Loucy (cell line): ENCODE data around the gene CSAG2.
"Not testable (repeated sequence)": the region's sequence is repeated elsewhere in the genome, so short reads cannot be mapped to it uniquely, and the experiment has no call there.

Source experiments
- H2AFZ ChIP-seq: fragments of 200-600 bp; sonication (generic); 2 replicates; pipeline ENCODE4 v1.6.0; 2016; ENCODE audit warnings: antibody characterized with exemption, mild to moderate bottlenecking, low read length, moderate library complexity
- H3F3A ChIP-seq: fragments of 200-600 bp; 2 replicates; pipeline ENCODE4 v1.6.0; 2016; ENCODE audit warnings: antibody characterized with exemption, low read depth, mild to moderate bottlenecking
- H3K27me3 ChIP-seq: fragments of 200-600 bp; sonication (generic); 2 replicates; pipeline ENCODE4 v1.6.1; 2014; ENCODE audit warnings: low read length, mild to moderate bottlenecking; ENCODE audit not compliant: insufficient read depth, poor library complexity, severe bottlenecking
- H3K36me3 ChIP-seq: fragments of 200-600 bp; sonication (generic); 2 replicates; pipeline ENCODE4 v1.6.1; 2016; ENCODE audit warnings: low read length; ENCODE audit not compliant: insufficient read depth
- H3K4me1 ChIP-seq: fragments of 200-600 bp; sonication (generic); 2 replicates; pipeline ENCODE4 v1.5.1; 2014; ENCODE audit warnings: low read length, mild to moderate bottlenecking; ENCODE audit not compliant: insufficient read depth, poor library complexity, severe bottlenecking
- H3K4me2 ChIP-seq: fragments of 200-600 bp; sonication (generic); 2 replicates; pipeline ENCODE4 v1.6.0; 2014; ENCODE audit warnings: antibody characterized with exemption, low read length, low read depth, mild to moderate bottlenecking; ENCODE audit not compliant: poor library complexity, severe bottlenecking
- H3K4me3 ChIP-seq: fragments of 200-600 bp; sonication (generic); 2 replicates; pipeline ENCODE4 v1.5.1; 2014; ENCODE audit warnings: low read length, mild to moderate bottlenecking, mixed read lengths; ENCODE audit not compliant: poor library complexity, severe bottlenecking
- H3K79me2 ChIP-seq: fragments of 200-600 bp; sonication (generic); 2 replicates; pipeline ENCODE4 v1.6.1; 2014; ENCODE audit warnings: low read length; ENCODE audit not compliant: insufficient read depth
- H3K9ac ChIP-seq: fragments of 200-600 bp; sonication (generic); 2 replicates; pipeline ENCODE4 v1.6.0; 2014; ENCODE audit warnings: mild to moderate bottlenecking, low read depth, low read length, moderate library complexity; ENCODE audit not compliant: poor library complexity, severe bottlenecking
- H3K9me2 ChIP-seq: fragments of 200-600 bp; sonication (generic); replicated peaks from 2 replicates; pipeline ENCODE4 v1.6.1; 2016; ENCODE audit warnings: low read depth, low read length, mixed read lengths
- H3K9me3 ChIP-seq: fragments of 200-600 bp; sonication (generic); 2 replicates; pipeline ENCODE4 v1.6.1; 2014; ENCODE audit warnings: mild to moderate bottlenecking, antibody characterized with exemption, low read length, low read depth; ENCODE audit not compliant: insufficient read depth
- H4K20me1 ChIP-seq: fragments of 200-600 bp; sonication (generic); 2 replicates; pipeline ENCODE4 v1.6.0; 2014; ENCODE audit warnings: antibody characterized with exemption, low read length, mild to moderate bottlenecking; ENCODE audit not compliant: insufficient read depth, poor library complexity, severe bottlenecking
- CTCF ChIP-seq: fragments of 200-600 bp; sonication (generic); conservative IDR thresholded peaks from 2 replicates; pipeline ENCODE4 v1.5.1; 2014; ENCODE audit warnings: mild to moderate bottlenecking, antibody characterized with exemption, low read length
- EZH2phosphoT487 ChIP-seq: fragments of 200-600 bp; IDR thresholded peaks from 2 replicates; pipeline ENCODE4 v1.6.1; 2018; ENCODE audit warnings: antibody characterized with exemption, mild to moderate bottlenecking, moderate library complexity, borderline replicate concordance

CSAG2 gene

GRCh38 chrX:152735860-152736511, 26.9 kb upstream of the CSAG2 start:
- H3F3A ChIP-seq = no peaks in the 10 kb centered on the region

GRCh38 chrX:152735101-152735500, 26.0 kb upstream of the CSAG2 start:
- no peaks in the 10 kb centered on the region for H3F3A ChIP-seq
- no peak overlapping the region for H3K4me2 ChIP-seq
- no peaks in the 10 kb centered on the region for H4K20me1 ChIP-seq
- no peaks in the 10 kb centered on the region for H3K27me3 ChIP-seq
- H2AFZ ChIP-seq = no peak overlapping the region
- H3K4me3 ChIP-seq = no peak overlapping the region
- H3K9me2 ChIP-seq = no peaks in the 10 kb centered on the region
- H3K36me3 ChIP-seq = no peaks in the 10 kb centered on the region
- TF ChIP-seq CTCF = no peak
- TF ChIP-seq EZH2phosphoT487 = no peak
- H3K9ac ChIP-seq = no peak overlapping the region
- H3K79me2 ChIP-seq = no peaks in the 10 kb centered on the region
- no peaks in the 10 kb centered on the region for H3K4me1 ChIP-seq
- H3K9me3 ChIP-seq = no peaks in the 10 kb centered on the region

More at GRCh38 chrX:152735860-152736511, 26.9 kb upstream of the CSAG2 start:
- Histone ChIP-seq H3K4me1 (no peaks in the 10 kb centered on the region), H3K9me3 (no peaks in the 10 kb centered on the region), H3K27me3 (no peaks in the 10 kb centered on the region), H4K20me1 (no peaks in the 10 kb centered on the region), H3K4me2 (no peak overlapping the region), H3K9me2 (no peaks in the 10 kb centered on the region), H3K79me2 (no peaks in the 10 kb centered on the region), H2AFZ (no peak overlapping the region), H3K4me3 (no peak overlapping the region), H3K9ac (no peak overlapping the region), H3K36me3 (no peaks in the 10 kb centered on the region)
- TF ChIP-seq CTCF = no peak
- TF ChIP-seq EZH2phosphoT487 = no peak

- not testable (repeated sequence) for H3K27me3 ChIP-seq, H3F3A ChIP-seq, H2AFZ ChIP-seq, H4K20me1 ChIP-seq, H3K4me3 ChIP-seq, H3K9me3 ChIP-seq, H3K9me2 ChIP-seq, H3K4me2 ChIP-seq, H3K36me3 ChIP-seq, H3K4me1 ChIP-seq, H3K9ac ChIP-seq, H3K79me2 ChIP-seq
Measured at GRCh38 chrX:152734143-152734858, 25.2 kb upstream of the CSAG2 start.
